ENCODE measurements around the gene KLRF2.

DNA sequence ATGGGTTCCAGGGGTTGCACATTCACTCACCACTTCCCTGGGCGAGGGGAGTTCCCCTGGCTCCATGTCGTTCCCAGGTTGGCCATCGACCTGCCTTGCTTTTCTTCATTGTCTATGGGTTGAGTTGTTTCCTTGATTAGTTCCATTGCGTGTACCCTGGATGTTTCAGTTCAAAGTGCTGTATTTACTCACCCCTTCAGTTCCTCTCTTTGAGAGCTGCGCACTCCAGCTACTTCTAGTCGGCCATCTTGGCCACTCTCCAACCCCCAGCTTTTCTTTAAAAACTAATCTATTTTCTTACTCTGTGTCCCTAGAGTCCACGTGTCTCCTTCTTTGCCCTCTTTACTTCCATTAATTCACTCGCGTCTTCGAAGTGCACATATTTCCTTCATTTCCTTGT is 39.2 kb downstream of the KLRF2 start:
- TF ChIP-seq CTCF (IDR thresholded peaks at IDR 0.05) (no peak), TP53 (CRISPR knock-in tag; IDR thresholded peaks at IDR 0.05) (no peak), MAFK (IDR thresholded peaks at IDR 0.05; ENCODE audit: partially characterized antibody) (no peak), RNF2 (IDR thresholded peaks at IDR 0.05; ENCODE audit: borderline replicate concordance, low read depth) (no peak), NPAS2 (CRISPR knock-in tag; IDR thresholded peaks at IDR 0.05; ENCODE audit: borderline replicate concordance) (no peak), HDAC2 (IDR thresholded peaks at IDR 0.05) (no peak)
